Adrenal gland (tissue), 5 donors: ENCODE measurements around the gene TMEM134.

Experiments
- POLR2A ChIP-seq, 2 donors: fragments of 450-650 bp; IDR thresholded peaks; one replicate each; pipeline ENCODE4 v1.6.1; 2017; ENCODE audit warnings: antibody characterized with exemption in 2 of 2, mild to moderate bottlenecking in 2 of 2, moderate library complexity in 1 of 2
- TF ChIP-seq, protein P1 (sequence below), 6 experiments: fragments of 450-650 bp in 4 of 6; fragments of 200-600 bp in 2 of 6; sonication (generic) in 1 of 6; IDR thresholded peaks; 1 replicate in 5 of 6; 2 replicates in 1 of 6; pipeline versions ENCODE4 v1.5.1 to v1.8.0; 2016 to 2021; ENCODE audit warnings: antibody characterized with exemption in 6 of 6, mild to moderate bottlenecking in 2 of 6, moderate library complexity in 1 of 6
- donor health status: DM: no; HTN: no; CAD: no.

- no peak for TF ChIP-seq POLR2A (IDR thresholded peaks at IDR 0.05)
- TF ChIP-seq, protein P1, sequence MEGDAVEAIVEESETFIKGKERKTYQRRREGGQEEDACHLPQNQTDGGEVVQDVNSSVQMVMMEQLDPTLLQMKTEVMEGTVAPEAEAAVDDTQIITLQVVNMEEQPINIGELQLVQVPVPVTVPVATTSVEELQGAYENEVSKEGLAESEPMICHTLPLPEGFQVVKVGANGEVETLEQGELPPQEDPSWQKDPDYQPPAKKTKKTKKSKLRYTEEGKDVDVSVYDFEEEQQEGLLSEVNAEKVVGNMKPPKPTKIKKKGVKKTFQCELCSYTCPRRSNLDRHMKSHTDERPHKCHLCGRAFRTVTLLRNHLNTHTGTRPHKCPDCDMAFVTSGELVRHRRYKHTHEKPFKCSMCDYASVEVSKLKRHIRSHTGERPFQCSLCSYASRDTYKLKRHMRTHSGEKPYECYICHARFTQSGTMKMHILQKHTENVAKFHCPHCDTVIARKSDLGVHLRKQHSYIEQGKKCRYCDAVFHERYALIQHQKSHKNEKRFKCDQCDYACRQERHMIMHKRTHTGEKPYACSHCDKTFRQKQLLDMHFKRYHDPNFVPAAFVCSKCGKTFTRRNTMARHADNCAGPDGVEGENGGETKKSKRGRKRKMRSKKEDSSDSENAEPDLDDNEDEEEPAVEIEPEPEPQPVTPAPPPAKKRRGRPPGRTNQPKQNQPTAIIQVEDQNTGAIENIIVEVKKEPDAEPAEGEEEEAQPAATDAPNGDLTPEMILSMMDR (IDR thresholded peaks at IDR 0.05): no peak
Measured at GRCh38 chr11:67435727-67436458, 33.2 kb downstream of the TMEM134 start.
